Neural crest cell (in vitro differentiated cells): ENCODE results near the gene TADA3. TPM values are rescaled to one million over a fixed set of nuclear protein-coding genes. Genes with fewer than 3 reads are reported as not detected.
A peak's percentile ranks its signal among the peaks of the same experiment; 100 is the strongest.

Experiments used
- DNase-seq: peaks from one replicate; pipeline ENCODE4 v3.0.0; 2021; ENCODE audit warnings: low read depth, mixed read lengths, low spot score
- H3K27ac Mint-ChIP-seq: one replicate; pipeline ENCODE4 v1.8.0; 2021; ENCODE audit warnings: mild to moderate bottlenecking, mixed read lengths; ENCODE audit not compliant: unreplicated experiment
- H3K27me3 Mint-ChIP-seq: 2 replicates; pipeline ENCODE4 v1.8.0; 2021; ENCODE audit warnings: low read depth, mild to moderate bottlenecking, mixed read lengths
- H3K36me3 Mint-ChIP-seq: 2 replicates; pipeline ENCODE4 v1.8.0; 2021; ENCODE audit warnings: low read depth, mild to moderate bottlenecking, mixed read lengths
- H3K4me1 Mint-ChIP-seq: 2 replicates; pipeline ENCODE4 v1.8.0; 2021; ENCODE audit warnings: mixed read lengths
- H3K4me3 Mint-ChIP-seq: one replicate; pipeline ENCODE4 v1.8.0; 2021; ENCODE audit warnings: mild to moderate bottlenecking, mixed read lengths
- H3K9me3 Mint-ChIP-seq: 2 replicates; pipeline ENCODE4 v1.8.0; 2021; ENCODE audit warnings: mixed read lengths
- total RNA-seq: library from RNA; stranded (reverse); gene quantifications from 2 replicates; pipeline ENCODE4 v1.2.1, GENCODE V29; 2021
- TF ChIP-seq, protein P1 (sequence below): fragments of 200-600 bp; sonication (generic); conservative IDR thresholded peaks from 2 replicates; pipeline ENCODE4 v1.5.0; 2021; ENCODE audit warnings: antibody characterized with exemption, mild to moderate bottlenecking

TADA3 gene
- total RNA-seq, 1 donor from 2014 or later = 70.0 TPM

DNA sequence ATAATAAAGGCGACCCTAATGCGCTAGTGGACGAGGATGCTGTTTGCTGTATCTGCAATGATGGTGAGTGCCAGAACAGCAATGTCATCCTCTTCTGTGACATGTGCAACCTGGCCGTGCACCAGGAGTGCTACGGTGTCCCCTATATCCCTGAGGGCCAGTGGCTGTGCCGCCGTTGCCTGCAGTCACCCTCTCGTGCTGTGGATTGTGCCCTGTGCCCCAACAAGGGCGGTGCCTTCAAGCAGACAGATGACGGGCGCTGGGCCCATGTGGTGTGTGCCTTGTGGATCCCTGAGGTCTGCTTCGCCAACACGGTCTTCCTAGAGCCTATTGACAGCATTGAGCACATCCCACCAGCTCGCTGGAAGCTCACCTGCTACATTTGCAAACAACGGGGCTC is 53.1 kb downstream of the TADA3 start:
- no peak for DNase-seq
- TF ChIP-seq, protein P1, sequence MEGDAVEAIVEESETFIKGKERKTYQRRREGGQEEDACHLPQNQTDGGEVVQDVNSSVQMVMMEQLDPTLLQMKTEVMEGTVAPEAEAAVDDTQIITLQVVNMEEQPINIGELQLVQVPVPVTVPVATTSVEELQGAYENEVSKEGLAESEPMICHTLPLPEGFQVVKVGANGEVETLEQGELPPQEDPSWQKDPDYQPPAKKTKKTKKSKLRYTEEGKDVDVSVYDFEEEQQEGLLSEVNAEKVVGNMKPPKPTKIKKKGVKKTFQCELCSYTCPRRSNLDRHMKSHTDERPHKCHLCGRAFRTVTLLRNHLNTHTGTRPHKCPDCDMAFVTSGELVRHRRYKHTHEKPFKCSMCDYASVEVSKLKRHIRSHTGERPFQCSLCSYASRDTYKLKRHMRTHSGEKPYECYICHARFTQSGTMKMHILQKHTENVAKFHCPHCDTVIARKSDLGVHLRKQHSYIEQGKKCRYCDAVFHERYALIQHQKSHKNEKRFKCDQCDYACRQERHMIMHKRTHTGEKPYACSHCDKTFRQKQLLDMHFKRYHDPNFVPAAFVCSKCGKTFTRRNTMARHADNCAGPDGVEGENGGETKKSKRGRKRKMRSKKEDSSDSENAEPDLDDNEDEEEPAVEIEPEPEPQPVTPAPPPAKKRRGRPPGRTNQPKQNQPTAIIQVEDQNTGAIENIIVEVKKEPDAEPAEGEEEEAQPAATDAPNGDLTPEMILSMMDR = no peak
- Mint-ChIP-seq H3K4me1 (no peaks in the 10 kb centered on the region), H3K36me3 (no peaks in the 10 kb centered on the region), H3K9me3 (no peaks in the 10 kb centered on the region), H3K4me3 (no peak overlapping the region), H3K27me3 (no peaks in the 10 kb centered on the region), H3K27ac (no peak overlapping the region)

DNA sequence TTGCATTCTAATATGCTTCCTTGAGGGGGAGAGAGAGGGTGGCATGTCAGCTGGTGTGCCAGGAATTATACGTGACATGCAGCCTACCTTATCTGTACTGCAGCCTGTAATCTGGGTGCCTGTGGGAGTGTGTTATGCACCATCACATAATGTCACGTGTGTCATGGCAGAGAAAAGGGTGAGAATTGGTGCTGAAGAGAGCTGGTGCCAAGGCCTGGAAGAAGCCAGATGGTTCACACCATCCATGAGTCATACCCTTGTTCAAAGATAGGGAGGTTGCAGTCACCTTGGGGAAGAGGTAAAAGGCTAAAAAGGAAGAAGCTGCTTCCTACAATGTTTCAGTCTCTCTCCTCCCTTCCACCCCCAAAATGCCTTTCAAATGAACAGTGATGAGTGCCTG is 55.4 kb downstream of the TADA3 start:
- Mint-ChIP-seq H3K27ac (no peak overlapping the region), H3K9me3 (no peaks in the 10 kb centered on the region), H3K36me3 (no peaks in the 10 kb centered on the region), H3K4me1 (peaks cover 17% of the 10 kb centered on the region), H3K4me3 (peak overlapping the region; percentile 44), H3K27me3 (no peaks in the 10 kb centered on the region)
- DNase-seq = no peak
- TF ChIP-seq, protein P1 = no peak

DNA sequence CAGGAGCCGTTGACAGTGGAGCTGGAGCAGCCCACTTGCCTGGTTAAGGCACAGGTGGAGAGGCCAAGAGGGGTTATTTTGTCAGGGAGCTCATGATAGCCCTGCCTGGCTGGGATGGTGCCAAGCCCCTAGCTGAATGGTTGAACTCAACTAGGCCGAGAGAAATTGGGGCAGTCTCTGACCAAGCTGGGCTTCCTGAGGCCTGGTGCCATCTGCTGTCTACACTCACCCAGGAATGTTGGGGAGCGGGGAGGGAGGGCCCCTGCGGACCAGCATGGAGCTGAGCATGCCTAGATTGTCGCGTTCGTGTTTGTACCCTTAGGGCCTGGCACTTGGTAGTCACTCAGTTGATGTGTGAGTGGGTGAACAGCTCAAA is 59.5 kb downstream of the TADA3 start:
- peaks cover 23% of the 10 kb centered on the region for H3K4me1 Mint-ChIP-seq
- TF ChIP-seq, protein P1 = no peak
- peaks cover 10% of the 10 kb centered on the region for H3K27me3 Mint-ChIP-seq
- H3K9me3 Mint-ChIP-seq = no peaks in the 10 kb centered on the region
- no peaks in the 10 kb centered on the region for H3K36me3 Mint-ChIP-seq
- peak overlapping the region; percentile 92 for H3K4me3 Mint-ChIP-seq
- DNase-seq = no peak
- peak overlapping the region; percentile 88 for H3K27ac Mint-ChIP-seq

DNA sequence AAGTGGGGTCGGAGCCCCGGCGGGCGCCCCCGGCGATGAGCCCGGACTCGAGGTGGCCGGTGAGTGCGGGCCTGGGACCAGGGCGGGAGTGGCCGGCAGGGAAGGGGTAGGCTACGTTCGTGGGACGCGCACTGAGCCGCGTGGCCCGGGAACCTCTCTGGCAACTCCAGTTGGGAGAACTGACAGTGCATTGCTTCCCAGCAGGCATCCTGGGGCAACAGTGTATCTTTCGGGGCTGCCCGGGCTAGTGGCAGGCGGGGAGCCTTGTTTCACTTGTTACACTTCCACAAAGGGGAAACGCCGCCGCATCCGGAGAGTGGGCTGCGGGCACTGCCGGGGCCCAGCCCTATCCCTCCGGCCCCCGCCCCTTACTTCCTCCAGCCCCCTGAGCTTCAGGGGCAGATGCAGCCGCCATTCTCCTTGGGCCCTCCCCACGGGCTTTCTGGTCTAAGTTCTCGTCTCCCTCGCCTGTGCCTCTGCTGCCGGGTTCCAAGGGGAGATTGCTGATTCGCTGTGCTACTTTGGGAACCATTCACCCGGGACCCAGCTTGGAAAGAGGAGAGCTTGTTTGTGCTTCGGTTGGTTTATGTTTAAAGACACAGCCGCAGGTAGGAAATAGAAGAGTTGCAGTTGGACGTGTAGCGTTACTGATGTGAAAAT is 60.1 kb downstream of the TADA3 start:
- H3K9me3 Mint-ChIP-seq = no peaks in the 10 kb centered on the region
- H3K4me1 Mint-ChIP-seq = peaks cover 23% of the 10 kb centered on the region
- peak overlapping the region; percentile 88 for H3K27ac Mint-ChIP-seq
- peaks cover 16% of the 10 kb centered on the region for H3K27me3 Mint-ChIP-seq
- peak overlapping the region; percentile 92 for H3K4me3 Mint-ChIP-seq
- DNase-seq = no peak
- TF ChIP-seq, protein P1 = no peak
- H3K36me3 Mint-ChIP-seq = no peaks in the 10 kb centered on the region

DNA sequence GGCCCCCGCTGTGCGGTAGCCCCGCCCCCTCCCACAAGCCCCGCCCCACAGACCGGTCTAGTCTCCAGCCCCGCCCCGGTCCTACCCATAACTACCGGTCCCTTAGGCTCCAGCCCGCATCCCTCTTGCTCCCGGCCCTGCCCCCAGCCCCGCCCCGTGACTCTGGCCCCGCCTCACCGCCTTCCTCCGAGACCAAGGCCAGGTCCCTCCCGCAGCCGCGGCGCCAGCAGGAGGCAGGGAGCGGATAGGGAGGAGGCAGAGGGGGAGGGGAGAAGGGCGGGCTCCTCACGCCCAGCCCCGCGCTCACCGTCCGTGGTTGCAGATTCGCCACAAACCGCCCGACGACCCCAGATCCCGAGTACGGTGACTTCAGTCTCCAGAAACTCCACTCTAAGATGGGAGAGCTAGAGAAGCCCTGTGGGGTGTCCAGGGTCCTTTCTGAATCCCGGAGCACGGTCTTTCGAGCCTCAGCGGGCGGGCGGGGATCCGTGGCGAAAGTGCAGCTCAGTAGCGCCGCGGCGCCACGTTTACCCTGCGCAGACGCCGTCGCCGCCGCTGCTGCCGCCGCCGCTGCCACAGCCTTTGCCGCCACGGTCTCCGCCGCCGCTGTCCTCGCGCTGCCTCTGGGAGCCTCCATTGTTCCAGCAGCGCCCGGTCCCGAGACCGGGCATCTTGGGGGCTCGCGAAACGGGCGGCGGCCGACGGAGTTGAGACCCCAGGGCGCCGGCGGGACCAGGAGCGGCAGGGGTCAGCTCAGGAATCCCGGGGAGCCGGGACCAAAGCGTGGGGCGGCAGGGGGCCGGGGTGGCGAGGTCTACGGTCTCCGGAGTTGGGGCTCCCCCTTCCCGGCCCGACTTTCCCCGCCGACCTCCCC is 60.8 kb downstream of the TADA3 start, which contains the start of gene BRPF1:
BRPF1 (plus strand) TSS at position 530 of the 874 bp plus-strand sequence. CDS start 2,406 bp downstream, outside the sequence.
- Mint-ChIP-seq H3K27me3 (peaks cover 22% of the 10 kb centered on the region), H3K36me3 (no peaks in the 10 kb centered on the region), H3K27ac (peak within 1 kb of the TSS; percentile 100), H3K4me1 (peaks cover 23% of the 10 kb centered on the region), H3K4me3 (peak within 1 kb of the TSS; percentile 95), H3K9me3 (no peaks in the 10 kb centered on the region)
- TF ChIP-seq, protein P1 = no peak
- DNase-seq = peak; percentile 96
